C1 segment of cervical spinal cord (tissue), 14 donors: Measurements from ENCODE around the gene MRPS11.
A peak's percentile ranks its signal among the peaks of the same experiment; 100 is the strongest.
"Not testable (repeated sequence)": the region's sequence is repeated elsewhere in the genome, so short reads cannot be mapped to it uniquely, and the experiment has no call there.

Source experiments
- DNase-seq, 14 donors: peaks; one replicate each; lab custom pipeline; 2025; lab: John Stamatoyannopoulos, UW

The MRPS11 gene

DNA sequence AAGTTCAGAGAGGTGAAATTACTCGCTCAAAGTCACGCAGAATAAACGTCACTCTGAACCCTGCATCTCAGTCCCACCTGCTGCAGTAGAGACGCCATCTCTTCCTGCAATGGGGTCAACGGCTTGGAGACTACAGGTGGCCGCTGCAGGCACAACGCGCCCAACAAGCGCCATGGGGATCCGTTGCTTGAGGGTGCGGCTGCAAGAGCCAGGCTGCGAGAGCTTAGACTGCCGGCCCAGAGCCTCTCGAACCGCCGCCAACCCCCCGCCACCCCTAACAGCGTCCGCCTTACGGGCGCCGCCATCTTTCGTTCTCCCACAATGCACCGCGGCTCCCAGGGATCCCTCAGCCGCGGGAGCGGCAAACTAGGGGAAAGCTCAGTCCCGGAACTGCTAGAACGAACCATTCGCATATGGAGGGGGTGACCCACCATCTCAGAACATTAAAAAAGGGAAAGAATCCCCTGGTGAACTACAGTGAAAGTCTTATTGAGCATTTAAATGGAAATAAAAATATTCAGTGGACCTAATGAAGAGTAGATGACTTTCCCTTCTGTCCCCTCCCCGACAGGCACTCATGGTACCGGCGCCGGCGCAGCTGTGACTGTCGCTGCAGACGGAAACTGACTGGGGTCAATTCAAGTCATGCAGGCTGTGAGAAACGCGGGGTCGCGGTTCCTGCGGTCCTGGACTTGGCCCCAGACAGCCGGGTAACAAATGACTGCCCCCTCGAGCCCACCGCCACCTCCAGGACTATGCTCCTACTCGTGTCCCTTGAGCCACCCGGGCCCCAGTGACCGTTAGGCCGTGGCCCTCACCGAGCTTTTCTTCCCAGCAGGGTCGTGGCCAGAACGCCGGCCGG is at the start of gene MRPS11, which contains the start of gene MRPL46:
MRPS11 (plus strand) TSS at position 636 of the 862 bp plus-strand sequence; CDS start at position 646, 10 bp downstream.
MRPL46 (minus strand) TSS at position 316 of the 862 bp plus-strand sequence; CDS start at position 305, 11 bp downstream.
- DNase-seq: peak; percentile 17 to 96 (median 88)

DNA sequence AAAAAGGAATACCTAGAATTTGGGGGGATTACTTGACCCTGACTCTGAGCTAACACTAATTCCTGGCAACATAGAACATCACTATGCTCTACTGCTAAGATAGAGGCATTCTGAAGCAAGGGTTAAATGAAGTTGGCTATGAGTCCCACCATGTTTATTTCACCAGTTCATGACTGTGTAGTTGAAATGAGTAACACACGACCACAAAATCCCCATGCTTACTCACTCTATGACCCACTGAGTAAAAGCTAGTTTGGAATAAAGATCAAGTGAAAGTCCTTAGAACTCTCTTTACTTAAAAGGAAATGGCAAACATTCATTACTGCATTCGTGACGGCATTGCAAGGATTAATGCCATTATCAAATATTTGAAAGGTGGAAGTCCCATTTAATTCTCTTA is 47.7 kb upstream of the MRPS11 start:
- no peak for DNase-seq

DNA sequence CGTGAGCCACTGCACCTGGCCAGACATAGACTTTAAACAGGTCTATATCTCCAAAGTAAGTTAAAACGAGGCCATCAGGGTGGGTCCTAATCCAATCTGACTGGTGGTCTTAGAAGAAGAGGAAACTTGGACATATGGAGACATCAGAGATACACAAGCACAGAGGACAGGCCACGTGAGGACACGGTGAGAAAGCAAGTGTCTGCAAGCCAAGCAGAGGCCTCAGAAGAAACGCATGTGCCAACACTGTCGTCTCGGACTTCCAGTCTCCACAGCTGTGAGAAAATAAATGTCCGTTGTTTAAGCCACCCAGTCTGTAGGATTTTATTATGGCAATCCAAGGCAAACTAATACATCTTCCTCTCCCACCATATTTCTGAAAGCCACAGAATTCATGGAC is 44.2 kb upstream of the MRPS11 start:
- no peak for DNase-seq

DNA sequence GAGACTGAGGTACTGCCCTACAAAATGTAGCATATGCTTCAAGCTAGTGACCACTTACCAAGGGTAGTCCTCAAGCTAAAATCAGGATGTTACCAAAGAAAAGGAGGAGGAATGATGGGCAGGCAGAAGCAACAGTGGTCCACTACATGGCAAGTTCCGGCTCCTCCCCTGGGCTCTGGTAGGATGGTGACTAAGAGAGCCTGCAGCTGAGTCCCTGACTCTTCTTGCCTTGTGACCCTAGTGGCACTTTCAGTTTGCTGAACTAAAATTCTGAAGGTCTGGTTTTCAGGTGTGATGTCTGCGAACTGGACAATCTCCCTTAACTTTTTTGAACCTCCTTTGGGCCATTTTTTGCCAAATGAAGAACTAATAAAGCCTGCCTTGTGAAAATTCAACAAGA is 41.2 kb upstream of the MRPS11 start:
- DNase-seq: no peak

DNA sequence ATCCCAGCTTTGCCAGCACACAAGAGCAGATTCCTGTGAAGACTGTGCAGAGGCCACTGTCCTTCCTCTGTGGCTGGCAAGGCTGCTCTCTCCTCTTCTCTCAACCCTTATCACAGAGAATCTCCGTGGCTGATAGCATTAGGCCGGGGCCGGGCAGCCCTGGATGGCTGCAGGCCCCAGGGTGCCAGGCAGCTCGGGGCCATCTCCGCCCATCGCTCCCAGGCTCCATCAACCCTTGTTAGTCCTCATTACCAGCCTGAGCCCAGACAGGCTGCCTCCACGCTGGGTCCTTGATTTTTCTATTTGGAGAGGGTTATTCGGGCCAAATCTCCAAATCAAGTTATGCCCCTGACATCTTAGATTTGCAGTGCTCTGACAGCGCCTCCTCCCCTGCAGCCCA is 39.5 kb upstream of the MRPS11 start:
- no peak for DNase-seq

DNA sequence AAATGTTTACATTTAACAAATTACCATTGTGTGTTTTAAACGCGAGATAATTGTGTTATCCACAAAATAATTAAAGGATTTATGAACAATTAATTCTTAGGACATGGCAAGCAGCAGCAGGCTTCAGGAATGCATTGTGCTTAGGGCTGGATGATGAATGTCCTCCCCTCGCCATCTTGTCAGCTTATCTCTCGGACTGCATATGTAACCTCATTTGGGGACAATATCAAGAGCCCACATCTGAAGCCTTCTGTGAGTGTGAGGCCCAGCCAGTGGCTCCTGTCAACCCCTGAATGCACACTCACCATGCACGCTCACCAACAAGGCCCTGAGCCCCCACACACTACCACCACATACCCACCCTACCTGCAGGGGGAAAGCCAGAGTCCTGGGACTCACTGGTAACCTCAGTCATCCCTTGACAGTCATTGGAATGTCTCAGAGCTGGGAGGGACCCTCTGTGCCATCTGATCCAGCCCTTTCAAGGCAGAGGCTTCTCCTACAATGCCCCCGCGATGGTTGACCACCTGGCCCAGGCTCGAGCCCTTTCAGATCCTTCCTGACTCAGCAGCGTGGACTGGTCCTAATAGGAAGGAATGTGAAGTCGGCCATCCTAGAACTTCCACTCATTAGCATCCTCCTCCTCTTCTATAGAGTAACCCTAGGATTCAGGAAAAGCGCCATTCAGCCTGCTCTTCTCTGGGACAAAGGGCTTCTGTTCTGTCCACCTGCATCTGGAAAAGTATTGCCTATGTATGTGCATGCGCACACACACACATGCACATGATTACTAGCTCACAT is 38.5 kb upstream of the MRPS11 start:
- DNase-seq: no peak

DNA sequence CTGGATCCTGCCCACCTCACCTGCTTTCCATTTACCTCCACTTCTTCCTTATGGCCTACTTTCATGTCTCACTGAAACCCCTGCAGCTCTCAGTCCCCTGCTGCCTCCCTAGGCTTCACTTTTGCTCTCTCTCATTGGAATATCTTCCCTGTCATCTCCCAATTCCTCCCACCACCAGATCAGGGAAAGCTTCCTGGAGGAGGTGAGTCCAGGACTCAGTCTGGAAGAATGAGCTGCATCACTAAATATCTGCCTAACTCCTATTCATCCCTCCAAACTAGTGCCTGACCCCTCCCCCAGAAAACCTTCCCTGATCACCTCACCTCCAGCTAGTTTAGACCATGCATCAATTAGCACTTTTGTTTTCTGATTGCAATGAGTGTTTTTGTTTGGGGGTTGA is 37.5 kb upstream of the MRPS11 start:
- DNase-seq: no peak

DNA sequence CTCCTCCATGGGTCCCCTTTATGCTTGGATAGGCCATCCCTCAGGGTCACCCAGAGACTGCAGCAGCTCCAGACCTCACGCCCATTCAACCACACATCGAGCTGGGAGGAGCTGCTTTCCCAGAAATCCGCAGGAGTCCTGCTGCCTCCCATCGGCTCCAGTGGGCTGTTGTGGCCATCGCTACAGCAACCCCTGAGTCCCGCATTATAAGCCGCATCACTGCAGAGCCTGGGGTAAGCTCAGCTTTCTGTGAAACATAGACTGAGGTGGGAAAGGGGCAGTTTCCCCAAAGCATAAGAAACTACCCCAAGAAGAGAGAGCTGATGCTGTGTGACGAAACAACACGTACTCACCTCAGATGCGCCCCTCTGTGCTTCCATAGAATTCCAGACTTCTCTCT is 36.1 kb upstream of the MRPS11 start:
- no peak for DNase-seq

DNA sequence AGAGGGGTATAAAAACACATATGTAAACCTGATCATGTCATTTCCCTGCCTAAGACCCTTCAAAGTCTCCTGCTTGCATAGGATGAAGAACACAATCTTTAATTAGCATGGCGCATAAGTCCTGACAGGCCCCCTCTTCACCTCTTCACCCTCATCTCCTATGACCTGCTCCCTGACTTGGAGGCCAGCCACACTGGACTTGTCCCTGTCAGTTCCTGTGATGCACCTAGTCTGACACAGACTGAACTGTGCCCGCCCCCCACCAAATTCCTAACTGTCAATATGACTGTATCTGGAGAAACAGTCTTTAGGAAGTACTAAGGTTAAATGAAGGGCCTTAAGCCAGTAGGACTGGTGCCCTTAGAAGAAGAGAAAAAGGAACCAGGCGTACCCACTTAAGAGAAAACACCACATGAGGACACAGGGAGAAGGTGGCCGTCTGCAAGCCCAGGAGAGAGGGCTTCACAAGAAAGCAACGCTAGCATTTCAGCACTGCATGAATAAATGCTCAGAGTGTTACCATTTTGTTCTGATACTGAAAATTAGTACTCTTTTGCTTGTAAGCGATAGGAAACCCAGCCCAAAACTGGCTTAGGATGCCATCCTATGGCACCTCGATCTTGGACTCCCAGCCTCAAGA is 34.3 kb upstream of the MRPS11 start:
- no peak for DNase-seq

DNA sequence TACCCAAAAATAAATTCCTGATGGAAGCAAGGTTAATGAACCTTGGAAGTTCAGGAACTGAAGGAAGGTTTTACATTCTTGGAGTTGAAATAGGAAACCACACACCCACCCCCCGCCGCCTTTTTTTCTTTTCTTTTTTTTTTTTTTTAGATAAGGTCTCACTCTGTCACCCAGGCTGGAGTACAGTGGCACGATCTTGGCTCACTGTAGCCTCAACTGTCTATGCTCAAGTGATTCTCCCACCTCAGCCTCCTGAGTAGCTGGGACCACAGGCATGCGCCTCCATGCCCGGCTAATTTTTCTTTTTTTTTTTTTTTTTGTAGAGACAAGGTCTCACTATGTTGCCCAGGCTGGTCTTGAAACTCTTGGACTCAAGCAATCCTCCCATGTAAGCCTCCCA is 33.4 kb upstream of the MRPS11 start:
- DNase-seq: not testable (repeated sequence)

DNA sequence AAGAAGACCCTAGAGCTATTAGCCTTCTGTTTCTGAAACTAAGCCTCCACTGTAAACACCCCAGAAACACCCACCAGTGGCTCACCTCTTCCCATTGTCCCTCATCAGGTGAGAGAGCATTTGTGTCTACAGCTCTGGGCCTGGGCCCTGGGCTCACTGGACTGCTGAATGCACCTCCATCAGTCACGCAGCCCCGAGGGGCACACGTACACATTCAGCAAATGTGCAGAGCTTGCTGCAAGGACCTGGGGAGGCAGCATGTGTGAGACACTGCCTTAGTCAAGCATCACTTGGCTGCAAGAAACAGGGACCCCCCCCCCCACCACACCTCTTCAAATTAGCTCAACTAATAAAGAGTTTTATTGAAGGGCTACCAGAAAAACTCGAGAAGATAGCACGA is 29.3 kb upstream of the MRPS11 start:
- DNase-seq: no peak

DNA sequence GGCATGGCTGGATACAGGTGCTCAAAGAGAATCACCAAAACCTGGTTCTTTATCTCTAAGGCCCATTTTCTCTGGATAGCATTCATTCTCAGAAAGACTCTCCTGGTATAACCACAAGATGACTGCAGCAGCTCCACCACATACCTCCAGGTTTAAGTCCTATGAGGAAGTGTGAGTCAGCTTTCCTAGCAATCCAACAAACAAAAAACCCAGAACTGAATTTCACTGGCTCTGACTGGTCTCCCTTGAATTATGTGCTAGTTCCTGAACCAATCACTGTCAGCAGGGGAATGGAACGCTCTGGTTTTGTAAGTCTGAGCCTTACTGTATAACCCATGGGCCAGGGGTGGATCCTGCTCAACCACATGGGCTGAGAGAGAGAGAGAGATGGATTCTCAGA is 27.5 kb upstream of the MRPS11 start:
- DNase-seq: no peak

DNA sequence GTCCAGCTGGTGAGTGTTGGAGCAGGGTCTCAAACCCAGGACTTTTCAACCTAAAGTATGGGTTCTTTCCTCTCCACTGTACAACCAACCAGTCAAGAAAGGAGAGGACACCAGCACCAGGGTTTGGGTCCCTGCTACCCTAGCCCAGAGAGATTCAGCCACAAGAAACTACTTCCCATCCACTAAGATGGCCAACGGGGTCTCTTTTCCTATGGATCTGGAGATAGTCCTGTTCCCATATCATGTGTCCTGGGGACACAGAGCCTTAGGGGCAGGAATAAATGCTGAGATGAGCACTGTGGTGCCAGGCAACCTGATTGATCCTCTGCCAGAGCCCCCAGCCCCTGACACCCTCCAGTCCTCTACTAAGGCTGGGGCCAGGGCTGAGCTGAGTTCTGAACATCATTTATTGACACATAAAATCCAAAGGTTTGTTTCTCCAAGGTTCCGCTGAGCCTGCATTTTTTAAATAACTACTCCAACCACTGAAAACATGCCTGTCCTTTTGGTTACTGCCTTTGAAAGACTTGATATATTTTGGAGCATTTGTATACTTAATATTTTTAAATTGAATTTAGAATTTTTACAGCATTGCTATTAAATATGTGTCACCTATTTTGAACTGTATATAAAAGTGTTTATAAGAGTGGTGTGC is 26.3 kb upstream of the MRPS11 start:
- no peak for DNase-seq

DNA sequence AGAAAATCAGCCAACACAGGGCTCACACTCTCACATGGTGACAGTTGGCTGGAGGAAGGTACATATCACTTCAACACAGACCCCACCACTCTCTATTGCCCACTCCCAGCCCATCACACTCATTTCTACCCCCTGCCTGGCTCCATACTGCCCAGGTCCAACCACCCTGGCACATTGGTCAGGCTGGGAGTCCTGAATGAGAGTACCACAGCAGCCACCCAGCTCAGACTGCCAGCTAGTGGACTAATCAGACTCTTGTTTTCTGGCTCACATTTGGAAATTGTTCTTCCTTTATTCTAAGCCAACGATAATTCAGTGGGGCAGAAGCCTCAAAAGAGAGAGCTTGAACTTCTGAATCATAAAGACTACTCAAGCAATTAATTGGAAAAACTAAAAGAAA is 20.3 kb upstream of the MRPS11 start:
- DNase-seq: no peak

DNA sequence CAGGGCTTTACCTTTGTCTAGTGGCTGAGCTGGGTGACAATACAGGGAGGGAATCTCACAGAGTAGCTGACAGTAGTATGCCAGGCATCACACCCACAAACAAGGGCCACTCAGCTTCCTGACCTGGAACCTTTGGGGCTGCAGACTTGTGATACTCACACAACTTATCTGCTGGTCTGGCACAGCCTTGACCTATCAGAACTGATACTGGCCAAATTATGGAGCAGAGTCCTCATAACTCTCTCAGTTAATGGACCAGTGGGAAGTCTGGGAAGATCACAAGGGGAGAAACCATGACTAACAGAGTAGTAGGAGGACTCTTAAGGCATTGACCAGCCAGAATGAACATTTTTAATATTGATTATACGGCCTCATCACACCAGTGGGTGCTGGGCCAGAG is 19.8 kb upstream of the MRPS11 start:
- DNase-seq: no peak

DNA sequence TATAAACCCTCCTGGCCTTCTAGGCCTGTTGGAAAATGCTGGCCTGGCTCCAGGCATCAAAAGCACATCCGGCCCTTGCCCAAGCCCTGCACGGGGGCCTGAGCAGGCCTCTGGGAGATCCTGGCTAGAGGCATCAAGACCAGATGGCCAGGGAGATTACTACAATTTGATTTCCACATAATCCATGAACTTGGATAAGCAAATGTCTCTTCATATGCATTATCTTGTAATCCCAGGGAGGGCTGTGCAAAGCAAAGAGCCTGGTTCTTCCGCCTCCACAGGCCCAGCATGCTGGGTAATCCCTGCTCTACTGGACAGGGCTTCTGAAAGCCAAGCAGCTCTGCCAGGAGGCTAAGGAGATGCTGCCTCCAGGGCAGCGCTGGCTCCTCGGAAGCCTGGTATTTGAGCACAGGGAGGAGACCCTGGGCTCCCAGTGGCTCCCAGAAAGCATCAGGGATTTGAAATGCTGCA is 18.5 kb upstream of the MRPS11 start:
- peak in 1 of 14 donors; percentile 86 for DNase-seq

DNA sequence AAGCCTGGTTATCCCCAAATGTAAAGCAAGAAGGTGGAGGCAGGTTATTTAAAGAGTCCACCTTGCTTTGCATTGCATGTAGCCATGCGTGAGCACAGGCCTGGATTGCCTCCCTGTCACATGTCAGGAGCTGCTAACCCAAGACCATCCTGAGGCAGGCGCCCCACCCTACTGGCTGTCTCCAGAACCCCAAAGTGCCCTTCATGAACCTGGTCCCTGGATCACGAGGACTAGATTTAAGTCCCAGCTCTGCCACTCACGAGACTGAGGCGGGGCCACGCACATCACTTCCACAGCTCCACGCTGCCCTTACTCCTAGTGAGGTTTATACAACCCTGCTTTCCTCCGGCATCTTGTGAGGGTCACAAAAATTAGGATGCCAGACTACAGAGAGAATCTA is 17.9 kb upstream of the MRPS11 start:
- no peak for DNase-seq

DNA sequence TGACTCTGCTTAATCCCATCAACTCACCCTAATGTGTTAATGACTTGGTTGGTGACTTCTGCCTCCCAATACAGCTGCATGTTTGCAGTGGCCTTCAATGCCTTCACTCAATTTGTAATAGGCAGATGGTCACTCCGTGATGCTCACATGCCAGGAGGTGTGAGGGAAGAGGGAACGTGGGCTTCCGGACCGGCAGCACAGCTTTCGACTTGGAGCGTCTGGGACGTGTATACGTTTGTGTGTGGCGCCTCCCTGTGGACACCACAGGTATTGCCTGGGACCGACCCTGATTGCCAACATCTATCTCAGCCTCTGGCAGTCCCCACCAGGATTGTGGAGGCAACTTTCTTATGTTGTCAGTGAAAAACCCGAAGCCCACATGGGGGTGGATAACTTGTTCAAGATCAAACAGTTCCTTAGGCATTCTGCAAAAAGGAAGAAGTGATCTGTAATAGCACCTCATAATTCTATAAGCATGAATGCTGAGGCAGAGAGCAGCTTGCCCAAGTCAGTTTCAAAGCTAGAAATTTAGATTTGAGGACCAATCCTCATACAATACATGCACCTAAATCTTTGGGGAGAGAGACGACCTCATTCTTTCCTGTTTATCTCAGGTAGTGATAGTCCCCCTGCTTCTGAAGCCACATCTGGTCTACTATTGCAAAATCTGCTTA is 17.2 kb upstream of the MRPS11 start:
- peak in 10 of 14 donors; percentile 1 to 64 (median 15) for DNase-seq

DNA sequence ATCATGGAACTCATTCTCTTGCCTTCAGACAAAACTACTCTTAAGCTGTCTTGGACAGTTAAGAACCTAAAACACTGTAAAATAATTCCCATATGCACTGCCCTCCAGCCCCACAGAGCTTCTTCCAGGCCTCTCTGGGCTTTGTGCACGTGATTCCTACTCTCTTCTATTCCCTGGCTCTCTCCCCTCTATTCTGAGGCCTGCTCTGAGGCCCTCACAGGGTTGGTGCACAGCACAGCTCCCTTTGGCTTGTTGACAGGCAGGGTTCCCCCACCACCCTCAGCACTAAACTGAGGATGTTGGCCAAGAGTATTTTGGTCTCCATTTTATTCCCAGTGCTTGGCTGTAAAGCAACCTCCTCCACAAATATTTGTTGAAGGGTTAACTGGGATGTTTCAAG is 13.9 kb upstream of the MRPS11 start:
- no peak for DNase-seq

DNA sequence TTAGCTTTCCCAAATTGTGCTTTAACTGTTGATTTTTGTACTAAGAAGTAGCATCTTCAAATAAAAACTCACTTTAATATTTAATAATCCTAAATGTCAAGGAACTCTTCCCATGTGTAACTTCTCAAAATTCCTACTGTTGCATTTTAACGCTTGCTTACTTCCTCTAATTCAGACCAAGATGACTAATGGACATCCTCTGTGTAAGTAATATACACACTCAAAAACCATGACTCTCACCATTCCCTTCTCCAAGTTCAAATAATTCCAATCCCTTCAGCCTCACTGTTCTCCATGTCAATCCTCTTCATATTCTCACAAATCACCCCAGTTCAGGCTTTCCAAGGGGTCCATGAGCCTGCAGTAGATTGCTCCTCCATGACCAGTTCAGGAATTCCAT is 13.3 kb upstream of the MRPS11 start:
- DNase-seq: no peak
